ENCODE results near the gene BMP7. TPM values are rescaled to one million over a fixed set of nuclear protein-coding genes. Genes with fewer than 3 reads are reported as not detected.

The BMP7 gene
- total and polyA plus RNA-seq, 9 of the 15 experiments (the other 6 are each of a cell fraction or from before 2014, with no cell fraction given): 0.18 TPM; not detected in 8

GRCh38 chr20:57167292-57167655, 99.2 kb downstream of the BMP7 start:
- no TSS peak for BruUV-seq (replicated peaks)
- Histone ChIP-seq H3K4me1 (replicated peaks in 1 of 2; ENCODE audit: control insufficient read depth in 2 of 2, insufficient read depth in 2 of 2, low read length in 2 of 2) (no peaks in the 10 kb centered on the region; a peak in 1 of 5 replicates), H3K4me3 (no peak overlapping the region), H3K79me2 (ENCODE audit: control insufficient read depth, insufficient read depth, low read length) (no peaks in the 10 kb centered on the region), H2AFZ (ENCODE audit: low read depth, low read length) (no peak overlapping the region), H3K27ac (ENCODE audit: extremely low read depth, low read depth, low read length) (no peak overlapping the region), H3K4me2 (ENCODE audit: insufficient read depth, low read length) (no peak overlapping the region), H3K36me3 (ENCODE audit: control insufficient read depth, insufficient read depth, low read length) (no peaks in the 10 kb centered on the region), H3K9me3 (replicated peaks; ENCODE audit: control insufficient read depth, insufficient read depth, low read depth, low read length) (no peaks in the 10 kb centered on the region), H3K9ac (ENCODE audit: insufficient read depth in 1 of 2, low read depth in 2 of 2, low read length in 2 of 2) (no peak overlapping the region), H3K27me3 (ENCODE audit: control insufficient read depth in 2 of 2, insufficient read depth in 2 of 2, low read length in 2 of 2) (peaks cover 16 to 53% of the 10 kb centered on the region in 2 experiments; a peak in 4 of 5 replicates), H3K9me1 (ENCODE audit: control insufficient read depth, insufficient read depth, low read length) (no peaks in the 10 kb centered on the region), H4K20me1 (replicated peaks; ENCODE audit: control insufficient read depth, insufficient read depth, low read length) (no peaks in the 10 kb centered on the region)
- FAIRE-seq: no peak
- ChIA-PET POLR2A (no interaction called here), CTCF (ENCODE audit: low intra/inter-chr PET ratio) (no interaction called here)
- ATAC-seq: no peak
- in situ Hi-C loops (cut with MboI) (no loop called here), intact Hi-C loops (cut with micrococcal nuclease) (no loop called here)
- WGBS (ENCODE audit: insufficient coverage, low coverage, missing lambda C conversion rate): 3% methylated on average over 8 of the region's 8 CpGs
- DNase-seq (ENCODE audit: extremely low read depth in 1 of 4, low spot score in 3 of 4): no peak
- TF ChIP-seq SMAD2 (IDR thresholded peaks at IDR 0.05; ENCODE audit: low read depth, low read length) (no peak), SMAD4 (CRISPR knock-in tag; conservative IDR thresholded peaks at IDR 0.05) (no peak), PREB (CRISPR knock-in tag; IDR thresholded peaks at IDR 0.05) (no peak), USF1 (CRISPR knock-in tag; IDR thresholded peaks at IDR 0.05) (no peak), ZNF668 (CRISPR knock-in tag; IDR thresholded peaks at IDR 0.05) (no peak), KDM1A (IDR thresholded peaks at IDR 0.05) (no peak), PHB2 (IDR thresholded peaks at IDR 0.05; ENCODE audit: low read depth) (no peak), HNRNPLL (IDR thresholded peaks at IDR 0.05; ENCODE audit: low read depth, low read length, poor library complexity, severe bottlenecking) (no peak), EWSR1 (IDR thresholded peaks at IDR 0.05; ENCODE audit: borderline replicate concordance, low read depth, partially characterized antibody) (no peak), CREB3 (tag; conservative IDR thresholded peaks at IDR 0.05; ENCODE audit: low read depth) (no peak), ZNF232 (CRISPR knock-in tag; IDR thresholded peaks at IDR 0.05) (no peak), NR4A1 (CRISPR knock-in tag; IDR thresholded peaks at IDR 0.05) (no peak), NR4A1 (tag; IDR thresholded peaks at IDR 0.05) (no peak), ZBTB43 (CRISPR knock-in tag; IDR thresholded peaks at IDR 0.05) (no peak), MCM7 (IDR thresholded peaks at IDR 0.05) (no peak), C11orf30 (IDR thresholded peaks at IDR 0.05; ENCODE audit: low read depth) (no peak), GATAD2A (IDR thresholded peaks at IDR 0.05) (no peak), PRPF4 (IDR thresholded peaks at IDR 0.05; ENCODE audit: insufficient read depth, low read depth, low read length, poor library complexity, severe bottlenecking) (no peak), PHTF2 (CRISPR knock-in tag; IDR thresholded peaks at IDR 0.05) (no peak), BCOR (IDR thresholded peaks at IDR 0.05) (no peak)

Data from K562 (cell line).